H9 (cell line): ENCODE measurements around the gene YJU2. TPM values are rescaled to one million over a fixed set of nuclear protein-coding genes. Genes with fewer than 3 reads are reported as not detected.

Source experiments
- DNase-seq: peaks from one replicate; pipeline ENCODE4 v3.0.0-alpha.2; 2017
- H2AFZ ChIP-seq: one replicate; pipeline ENCODE4 v1.6.1; 2013; ENCODE audit warnings: mild to moderate bottlenecking, low read length, control low read depth, moderate library complexity
- H2AK5ac ChIP-seq: 2 replicates; pipeline ENCODE4 v1.6.1; 2013; ENCODE audit warnings: low read length, control low read depth, mixed read lengths; ENCODE audit not compliant: insufficient read length
- H2BK120ac ChIP-seq: one replicate; pipeline ENCODE4 v1.6.1; 2013; ENCODE audit warnings: low read depth, mild to moderate bottlenecking, low read length, control low read depth, inconsistent platforms; ENCODE audit not compliant: poor library complexity, severe bottlenecking
- H2BK12ac ChIP-seq: 2 replicates; pipeline ENCODE4 v1.6.1; 2013; ENCODE audit warnings: low read length, control low read depth, mixed read lengths, low read depth; ENCODE audit not compliant: insufficient read length
- H2BK15ac ChIP-seq: 2 replicates; pipeline ENCODE4 v1.6.1; 2013; ENCODE audit warnings: low read depth, low read length, control low read depth
- H2BK20ac ChIP-seq: one replicate; pipeline ENCODE4 v1.6.1; 2013; ENCODE audit warnings: low read depth, mild to moderate bottlenecking, low read length, control low read depth, inconsistent platforms; ENCODE audit not compliant: poor library complexity, severe bottlenecking
- H2BK5ac ChIP-seq: 2 replicates; pipeline ENCODE4 v1.6.1; 2013; ENCODE audit warnings: low read length, control low read depth, mixed read lengths; ENCODE audit not compliant: insufficient read length
- H3K14ac ChIP-seq: 2 replicates; pipeline ENCODE4 v1.6.1; 2013; ENCODE audit warnings: low read length, control low read depth; ENCODE audit not compliant: insufficient read depth
- H3K18ac ChIP-seq: 2 replicates; pipeline ENCODE4 v1.6.1; 2013; ENCODE audit warnings: low read depth, mild to moderate bottlenecking, mixed read lengths, low read length, control low read depth; ENCODE audit not compliant: insufficient read length
- H3K23ac ChIP-seq: 2 replicates; pipeline ENCODE4 v1.6.1; 2013; ENCODE audit warnings: low read length, control low read depth, mixed read lengths, low read depth; ENCODE audit not compliant: insufficient read length
- H3K23me2 ChIP-seq: 2 replicates; pipeline ENCODE4 v1.6.1; 2013; ENCODE audit warnings: low read depth, mild to moderate bottlenecking, mixed read lengths, low read length, control low read depth; ENCODE audit not compliant: insufficient read length, poor library complexity, severe bottlenecking
- H3K27ac ChIP-seq: 2 replicates; pipeline ENCODE4 v1.5.1; 2013; ENCODE audit warnings: low read length, control low read depth, mixed read lengths, low read depth; ENCODE audit not compliant: insufficient read length
- H3K27me3 ChIP-seq: 2 replicates; pipeline ENCODE4 v1.6.1; 2013; ENCODE audit warnings: low read length, control low read depth, inconsistent platforms; ENCODE audit not compliant: insufficient read depth
- H3K4ac ChIP-seq: 2 replicates; pipeline ENCODE4 v1.6.1; 2013; ENCODE audit warnings: low read depth, mild to moderate bottlenecking, control low read depth, inconsistent platforms, low read length, moderate library complexity
- H3K4me1 ChIP-seq: 2 replicates; pipeline ENCODE4 v1.6.1; 2013; ENCODE audit warnings: low read length, control low read depth, inconsistent platforms; ENCODE audit not compliant: insufficient read depth
- H3K4me2 ChIP-seq: 2 replicates; pipeline ENCODE4 v1.6.1; 2013; ENCODE audit warnings: low read length, control low read depth, mixed read lengths; ENCODE audit not compliant: insufficient read length, insufficient read depth
- H3K56ac ChIP-seq: 2 replicates; pipeline ENCODE4 v1.6.1; 2013; ENCODE audit warnings: low read depth, mild to moderate bottlenecking, mixed read lengths, low read length, control low read depth; ENCODE audit not compliant: insufficient read length
- H3K79me1 ChIP-seq: 2 replicates; pipeline ENCODE4 v1.6.1; 2013; ENCODE audit warnings: low read depth, mild to moderate bottlenecking, moderate library complexity, low read length, control low read depth, inconsistent platforms; ENCODE audit not compliant: insufficient read depth, poor library complexity, severe bottlenecking
- H3K79me2 ChIP-seq: 2 replicates; pipeline ENCODE4 v1.6.1; 2013; ENCODE audit warnings: low read length, control low read depth, inconsistent platforms; ENCODE audit not compliant: insufficient read depth
- H3K9ac ChIP-seq: 2 replicates; pipeline ENCODE4 v1.6.1; 2013; ENCODE audit warnings: low read length, control low read depth, mixed read lengths; ENCODE audit not compliant: insufficient read length; ENCODE audit errors: extremely low read depth
- H3K9me3 ChIP-seq: one replicate; pipeline ENCODE4 v1.6.1; 2013; ENCODE audit warnings: low read depth, low read length, inconsistent platforms; ENCODE audit not compliant: control insufficient read depth
- H3T11ph ChIP-seq: one replicate; pipeline ENCODE4 v1.6.1; 2013; ENCODE audit warnings: mild to moderate bottlenecking, low read length, control low read depth, inconsistent platforms
- H4K20me1 ChIP-seq: one replicate; pipeline ENCODE4 v1.6.1; 2013; ENCODE audit not compliant: control insufficient read depth, insufficient read length, insufficient read depth
- H4K5ac ChIP-seq: 2 replicates; pipeline ENCODE4 v1.6.1; 2013; ENCODE audit warnings: low read depth, mild to moderate bottlenecking, mixed read lengths, low read length, control low read depth; ENCODE audit not compliant: insufficient read length
- H4K8ac ChIP-seq: replicated peaks from 2 replicates; pipeline ENCODE4 v1.6.1; 2013; ENCODE audit warnings: low read length, control low read depth, mixed read lengths, low read depth; ENCODE audit not compliant: insufficient read length
- H4K91ac ChIP-seq: 2 replicates; pipeline ENCODE4 v1.6.1; 2013; ENCODE audit warnings: low read depth, mild to moderate bottlenecking, moderate library complexity, mixed read lengths, low read length, control low read depth; ENCODE audit not compliant: insufficient read length
- H3K27ac Mint-ChIP-seq, 3 experiments: 2 replicates in 2 of 3; 3 replicates in 1 of 3; pipeline ENCODE4 v1.8.0; 2020 to 2021; ENCODE audit warnings: mixed read lengths in 3 of 3, mild to moderate bottlenecking in 1 of 3, moderate library complexity in 1 of 3
- H3K27me3 Mint-ChIP-seq: 2 replicates; pipeline ENCODE4 v1.8.0; 2021; ENCODE audit warnings: low read depth, mild to moderate bottlenecking, moderate library complexity, mixed read lengths
- H3K36me3 Mint-ChIP-seq, 3 experiments: 2 replicates in 2 of 3; 3 replicates in 1 of 3; pipeline ENCODE4 v1.8.0; 2020 to 2021; ENCODE audit warnings: low read depth in 3 of 3, mixed read lengths in 3 of 3; ENCODE audit not compliant: insufficient read depth in 1 of 3
- H3K4me1 Mint-ChIP-seq, 2 experiments: 2 replicates each; pipeline ENCODE4 v1.8.0; 2020; ENCODE audit warnings: mixed read lengths in 2 of 2
- H3K4me3 Mint-ChIP-seq, 2 experiments: 2 replicates in 1 of 2; 3 replicates in 1 of 2; pipeline ENCODE4 v1.8.0; 2020 to 2021; ENCODE audit warnings: mild to moderate bottlenecking in 2 of 2, mixed read lengths in 2 of 2, moderate library complexity in 1 of 2
- H3K9me3 Mint-ChIP-seq, 2 experiments: 2 replicates in 1 of 2; 3 replicates in 1 of 2; pipeline ENCODE4 v1.8.0; 2020; ENCODE audit warnings: mild to moderate bottlenecking in 2 of 2, mixed read lengths in 2 of 2, moderate library complexity in 1 of 2
- WGBS: extraction: QIAGEN DNeasy Blood & Tissue Kit; methylation state at CpG from one replicate; pipeline ENCODE4 v1.1.7; 2013; ENCODE audit warnings: missing lambda C conversion rate, low lambda C conversion rate, mixed read lengths; ENCODE audit not compliant: insufficient read length; ENCODE audit errors: extremely low coverage; 5-methylcytosine and 5-hydroxymethylcytosine counted together
- total RNA-seq: library from RNA; stranded (reverse); gene quantifications from 2 replicates; pipeline ENCODE4 v1.2.1, GENCODE V29; 2021
- TF ChIP-seq, protein P1 (sequence below): fragments of 200-600 bp; sonication (generic); conservative IDR thresholded peaks from 3 replicates; pipeline ENCODE4 v1.8.0; 2021; ENCODE audit warnings: antibody characterized with exemption, mild to moderate bottlenecking

YJU2 gene
- total RNA-seq, 1 experiment from 2014 or later = 31.0 TPM

DNA sequence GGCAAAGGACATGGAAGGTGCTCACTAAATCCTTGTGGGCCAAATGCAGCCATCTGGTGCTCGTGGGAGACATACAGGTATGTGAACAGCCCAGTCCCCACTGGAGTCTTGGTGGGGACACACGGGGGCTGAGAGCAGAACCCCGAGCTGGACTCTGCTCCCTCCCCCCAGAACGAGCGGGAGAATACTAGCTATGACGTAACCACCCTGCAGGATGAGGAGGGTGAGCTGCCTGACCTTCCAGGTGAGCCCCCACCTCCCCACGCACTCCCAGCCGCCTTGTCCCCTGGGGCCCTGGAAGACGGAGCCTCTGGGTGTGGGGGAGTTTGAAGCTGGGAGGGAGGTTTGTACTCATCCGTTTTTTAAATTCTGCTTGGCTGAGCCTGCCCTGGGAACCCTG, 31.1 kb upstream of the YJU2 start:
- no peaks in the 10 kb centered on the region for H4K20me1 ChIP-seq
- H3K79me2 ChIP-seq = no peaks in the 10 kb centered on the region
- no peak overlapping the region for H3K9ac ChIP-seq
- H3K14ac ChIP-seq = no peak overlapping the region
- peaks cover 14% of the 10 kb centered on the region for H3K27me3 Mint-ChIP-seq
- H2AK5ac ChIP-seq = no peak overlapping the region
- no peak overlapping the region for H2BK12ac ChIP-seq
- H3K79me1 ChIP-seq = no peaks in the 10 kb centered on the region
- no peak overlapping the region for H2AFZ ChIP-seq
- TF ChIP-seq, protein P1, sequence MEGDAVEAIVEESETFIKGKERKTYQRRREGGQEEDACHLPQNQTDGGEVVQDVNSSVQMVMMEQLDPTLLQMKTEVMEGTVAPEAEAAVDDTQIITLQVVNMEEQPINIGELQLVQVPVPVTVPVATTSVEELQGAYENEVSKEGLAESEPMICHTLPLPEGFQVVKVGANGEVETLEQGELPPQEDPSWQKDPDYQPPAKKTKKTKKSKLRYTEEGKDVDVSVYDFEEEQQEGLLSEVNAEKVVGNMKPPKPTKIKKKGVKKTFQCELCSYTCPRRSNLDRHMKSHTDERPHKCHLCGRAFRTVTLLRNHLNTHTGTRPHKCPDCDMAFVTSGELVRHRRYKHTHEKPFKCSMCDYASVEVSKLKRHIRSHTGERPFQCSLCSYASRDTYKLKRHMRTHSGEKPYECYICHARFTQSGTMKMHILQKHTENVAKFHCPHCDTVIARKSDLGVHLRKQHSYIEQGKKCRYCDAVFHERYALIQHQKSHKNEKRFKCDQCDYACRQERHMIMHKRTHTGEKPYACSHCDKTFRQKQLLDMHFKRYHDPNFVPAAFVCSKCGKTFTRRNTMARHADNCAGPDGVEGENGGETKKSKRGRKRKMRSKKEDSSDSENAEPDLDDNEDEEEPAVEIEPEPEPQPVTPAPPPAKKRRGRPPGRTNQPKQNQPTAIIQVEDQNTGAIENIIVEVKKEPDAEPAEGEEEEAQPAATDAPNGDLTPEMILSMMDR = no peak
- no peaks in the 10 kb centered on the region for H3K9me3 ChIP-seq
- H3K56ac ChIP-seq = no peak overlapping the region
- H2BK5ac ChIP-seq = no peak overlapping the region
- no peak overlapping the region for H3K4me3 Mint-ChIP-seq
- no CpG with 5 or more reads among the region's 10 CpGs for WGBS
- H4K5ac ChIP-seq = no peak overlapping the region
- no peak overlapping the region for H2BK120ac ChIP-seq
- no peaks in the 10 kb centered on the region for H3K27me3 ChIP-seq
- no peak overlapping the region for H3K18ac ChIP-seq
- no peak overlapping the region for H3K27ac ChIP-seq
- no peak overlapping the region for H3K27ac Mint-ChIP-seq
- no peaks in the 10 kb centered on the region for H3K4me1 ChIP-seq
- no peak overlapping the region for H2BK15ac ChIP-seq
- H3K23ac ChIP-seq = no peak overlapping the region
- H3K4me2 ChIP-seq = no peak overlapping the region
- peaks cover 0 to 15% (median 10%) of the 10 kb centered on the region in 3 experiments; a peak in 4 of 7 replicates for H3K36me3 Mint-ChIP-seq
- no peak for DNase-seq
- H4K8ac ChIP-seq = no peak overlapping the region
- H3T11ph ChIP-seq = no peak overlapping the region
- H3K4ac ChIP-seq = no peak overlapping the region
- H4K91ac ChIP-seq = no peak overlapping the region
- H3K23me2 ChIP-seq = no peaks in the 10 kb centered on the region
- peaks cover 0 to 8% of the 10 kb centered on the region in 2 experiments; a peak in 3 of 5 replicates for H3K9me3 Mint-ChIP-seq
- H2BK20ac ChIP-seq = no peak overlapping the region
- H3K4me1 Mint-ChIP-seq = 0 out of 4 replicates have a peak, but pooled peaks cover 0 to 4% of the 10 kb centered on the region in 2 experiments
